K562 (cell line): ENCODE data around the gene ST7.

Experiments
- CREM ChIP-seq: IDR thresholded peaks from 2 replicates; pipeline ENCODE4 v1.6.1; 2014; ENCODE audit warnings: antibody characterized with exemption, low read depth
- DACH1 ChIP-seq: fragments of 450-650 bp; IDR thresholded peaks from 2 replicates; pipeline ENCODE4 v1.6.1; 2018; ENCODE audit not compliant: partially characterized antibody
- SIX5 ChIP-seq, 2 experiments: IDR thresholded peaks; 2 replicates each; pipeline ENCODE4 v1.6.1; 2011; ENCODE audit warnings: low read length in 2 of 2, borderline replicate concordance in 1 of 2, low read depth in 1 of 2, mild to moderate bottlenecking in 1 of 2, moderate library complexity in 1 of 2; ENCODE audit not compliant: insufficient read depth in 1 of 2
- TF ChIP-seq, protein P1 (sequence below): sonication (generic); formaldehyde crosslinking; IDR thresholded peaks from 2 replicates; pipeline ENCODE4 v1.8.0; 2022; ENCODE audit warnings: mild to moderate bottlenecking, missing genetic modification reagents
- TF ChIP-seq, protein P2 (sequence below), 2 experiments: fragments of 450-650 bp in 1 of 2; IDR thresholded peaks; 2 replicates each; pipeline ENCODE4 v1.6.1; 2011 to 2017; ENCODE audit warnings: low read depth in 2 of 2, antibody characterized with exemption in 1 of 2, borderline replicate concordance in 1 of 2, low read length in 1 of 2, mild to moderate bottlenecking in 1 of 2, mixed read lengths in 1 of 2; ENCODE audit not compliant: control insufficient read depth in 1 of 2

DNA sequence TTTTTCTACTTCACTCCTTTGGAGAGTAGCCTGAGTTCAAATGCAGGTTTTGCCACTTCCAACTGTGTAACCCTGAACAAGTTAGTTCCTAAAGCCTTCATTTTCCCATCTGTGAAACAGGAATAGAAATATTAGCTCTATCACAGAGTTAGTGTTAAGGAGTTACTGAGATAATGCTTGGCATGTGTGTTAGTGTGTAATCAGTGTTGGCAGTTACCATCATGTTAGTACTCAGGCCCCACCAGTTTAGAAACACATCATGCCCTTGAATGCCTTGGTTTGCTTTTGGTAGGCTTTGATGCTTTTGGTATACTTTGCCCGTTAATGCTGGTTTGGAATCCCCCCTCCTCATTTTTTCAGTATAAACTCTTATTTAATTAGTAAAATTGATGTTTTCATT is 249.9 kb downstream of the ST7 start:
- TF ChIP-seq SIX5 (IDR thresholded peaks at IDR 0.05; ENCODE audit: borderline replicate concordance in 1 of 2, insufficient read depth in 1 of 2, low read depth in 1 of 2, low read length in 2 of 2) (no peak), CREM (no peak), DACH1 (no peak)
- TF ChIP-seq, protein P1, sequence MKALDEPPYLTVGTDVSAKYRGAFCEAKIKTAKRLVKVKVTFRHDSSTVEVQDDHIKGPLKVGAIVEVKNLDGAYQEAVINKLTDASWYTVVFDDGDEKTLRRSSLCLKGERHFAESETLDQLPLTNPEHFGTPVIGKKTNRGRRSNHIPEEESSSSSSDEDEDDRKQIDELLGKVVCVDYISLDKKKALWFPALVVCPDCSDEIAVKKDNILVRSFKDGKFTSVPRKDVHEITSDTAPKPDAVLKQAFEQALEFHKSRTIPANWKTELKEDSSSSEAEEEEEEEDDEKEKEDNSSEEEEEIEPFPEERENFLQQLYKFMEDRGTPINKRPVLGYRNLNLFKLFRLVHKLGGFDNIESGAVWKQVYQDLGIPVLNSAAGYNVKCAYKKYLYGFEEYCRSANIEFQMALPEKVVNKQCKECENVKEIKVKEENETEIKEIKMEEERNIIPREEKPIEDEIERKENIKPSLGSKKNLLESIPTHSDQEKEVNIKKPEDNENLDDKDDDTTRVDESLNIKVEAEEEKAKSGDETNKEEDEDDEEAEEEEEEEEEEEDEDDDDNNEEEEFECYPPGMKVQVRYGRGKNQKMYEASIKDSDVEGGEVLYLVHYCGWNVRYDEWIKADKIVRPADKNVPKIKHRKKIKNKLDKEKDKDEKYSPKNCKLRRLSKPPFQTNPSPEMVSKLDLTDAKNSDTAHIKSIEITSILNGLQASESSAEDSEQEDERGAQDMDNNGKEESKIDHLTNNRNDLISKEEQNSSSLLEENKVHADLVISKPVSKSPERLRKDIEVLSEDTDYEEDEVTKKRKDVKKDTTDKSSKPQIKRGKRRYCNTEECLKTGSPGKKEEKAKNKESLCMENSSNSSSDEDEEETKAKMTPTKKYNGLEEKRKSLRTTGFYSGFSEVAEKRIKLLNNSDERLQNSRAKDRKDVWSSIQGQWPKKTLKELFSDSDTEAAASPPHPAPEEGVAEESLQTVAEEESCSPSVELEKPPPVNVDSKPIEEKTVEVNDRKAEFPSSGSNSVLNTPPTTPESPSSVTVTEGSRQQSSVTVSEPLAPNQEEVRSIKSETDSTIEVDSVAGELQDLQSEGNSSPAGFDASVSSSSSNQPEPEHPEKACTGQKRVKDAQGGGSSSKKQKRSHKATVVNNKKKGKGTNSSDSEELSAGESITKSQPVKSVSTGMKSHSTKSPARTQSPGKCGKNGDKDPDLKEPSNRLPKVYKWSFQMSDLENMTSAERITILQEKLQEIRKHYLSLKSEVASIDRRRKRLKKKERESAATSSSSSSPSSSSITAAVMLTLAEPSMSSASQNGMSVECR (CRISPR knock-in tag), result no peak
- TF ChIP-seq, protein P2, sequence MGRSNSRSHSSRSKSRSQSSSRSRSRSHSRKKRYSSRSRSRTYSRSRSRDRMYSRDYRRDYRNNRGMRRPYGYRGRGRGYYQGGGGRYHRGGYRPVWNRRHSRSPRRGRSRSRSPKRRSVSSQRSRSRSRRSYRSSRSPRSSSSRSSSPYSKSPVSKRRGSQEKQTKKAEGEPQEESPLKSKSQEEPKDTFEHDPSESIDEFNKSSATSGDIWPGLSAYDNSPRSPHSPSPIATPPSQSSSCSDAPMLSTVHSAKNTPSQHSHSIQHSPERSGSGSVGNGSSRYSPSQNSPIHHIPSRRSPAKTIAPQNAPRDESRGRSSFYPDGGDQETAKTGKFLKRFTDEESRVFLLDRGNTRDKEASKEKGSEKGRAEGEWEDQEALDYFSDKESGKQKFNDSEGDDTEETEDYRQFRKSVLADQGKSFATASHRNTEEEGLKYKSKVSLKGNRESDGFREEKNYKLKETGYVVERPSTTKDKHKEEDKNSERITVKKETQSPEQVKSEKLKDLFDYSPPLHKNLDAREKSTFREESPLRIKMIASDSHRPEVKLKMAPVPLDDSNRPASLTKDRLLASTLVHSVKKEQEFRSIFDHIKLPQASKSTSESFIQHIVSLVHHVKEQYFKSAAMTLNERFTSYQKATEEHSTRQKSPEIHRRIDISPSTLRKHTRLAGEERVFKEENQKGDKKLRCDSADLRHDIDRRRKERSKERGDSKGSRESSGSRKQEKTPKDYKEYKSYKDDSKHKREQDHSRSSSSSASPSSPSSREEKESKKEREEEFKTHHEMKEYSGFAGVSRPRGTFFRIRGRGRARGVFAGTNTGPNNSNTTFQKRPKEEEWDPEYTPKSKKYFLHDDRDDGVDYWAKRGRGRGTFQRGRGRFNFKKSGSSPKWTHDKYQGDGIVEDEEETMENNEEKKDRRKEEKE (IDR thresholded peaks at IDR 0.05; ENCODE audit: borderline replicate concordance in 1 of 2, control insufficient read depth in 1 of 2, low read depth in 2 of 2, low read length in 1 of 2), result no peak
